ENCODE measurements around the gene C1GALT1C1.
"Not testable (repeated sequence)": the region's sequence is repeated elsewhere in the genome, so short reads cannot be mapped to it uniquely, and the experiment has no call there.

DNA sequence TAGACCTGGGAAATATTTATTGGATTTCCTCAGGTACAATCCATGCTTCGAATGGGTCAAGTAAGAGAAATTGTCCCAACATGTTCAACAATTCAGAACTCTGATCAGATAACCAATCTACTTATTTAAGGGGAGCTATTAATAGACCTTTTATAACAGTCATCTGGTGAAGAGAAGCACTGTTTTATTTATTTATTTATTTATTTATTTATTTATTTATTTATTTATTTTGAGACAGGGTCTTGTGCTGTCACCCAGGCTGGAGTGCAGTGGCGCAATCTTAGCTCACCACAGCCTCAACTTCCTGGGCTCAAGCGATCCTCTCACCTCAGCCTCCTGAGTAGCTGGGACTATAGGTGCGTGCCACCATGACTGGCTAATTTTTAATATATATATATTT is 34.7 kb upstream of the C1GALT1C1 start:
- TF ChIP-seq, protein P1, sequence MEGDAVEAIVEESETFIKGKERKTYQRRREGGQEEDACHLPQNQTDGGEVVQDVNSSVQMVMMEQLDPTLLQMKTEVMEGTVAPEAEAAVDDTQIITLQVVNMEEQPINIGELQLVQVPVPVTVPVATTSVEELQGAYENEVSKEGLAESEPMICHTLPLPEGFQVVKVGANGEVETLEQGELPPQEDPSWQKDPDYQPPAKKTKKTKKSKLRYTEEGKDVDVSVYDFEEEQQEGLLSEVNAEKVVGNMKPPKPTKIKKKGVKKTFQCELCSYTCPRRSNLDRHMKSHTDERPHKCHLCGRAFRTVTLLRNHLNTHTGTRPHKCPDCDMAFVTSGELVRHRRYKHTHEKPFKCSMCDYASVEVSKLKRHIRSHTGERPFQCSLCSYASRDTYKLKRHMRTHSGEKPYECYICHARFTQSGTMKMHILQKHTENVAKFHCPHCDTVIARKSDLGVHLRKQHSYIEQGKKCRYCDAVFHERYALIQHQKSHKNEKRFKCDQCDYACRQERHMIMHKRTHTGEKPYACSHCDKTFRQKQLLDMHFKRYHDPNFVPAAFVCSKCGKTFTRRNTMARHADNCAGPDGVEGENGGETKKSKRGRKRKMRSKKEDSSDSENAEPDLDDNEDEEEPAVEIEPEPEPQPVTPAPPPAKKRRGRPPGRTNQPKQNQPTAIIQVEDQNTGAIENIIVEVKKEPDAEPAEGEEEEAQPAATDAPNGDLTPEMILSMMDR (IDR thresholded peaks at IDR 0.05) = not testable (repeated sequence)
- TF ChIP-seq POLR2A (IDR thresholded peaks at IDR 0.05) = not testable (repeated sequence)
